Heart left ventricle (tissue), 13 donors: Measurements from ENCODE around the gene SARNP.

ENCODE experiments used
- POLR2A ChIP-seq, 2 donors: fragments of 450-650 bp; IDR thresholded peaks; one replicate each; pipeline ENCODE4 v1.6.1; 2017; ENCODE audit warnings: antibody characterized with exemption in 2 of 2, mild to moderate bottlenecking in 2 of 2, moderate library complexity in 2 of 2
- TF ChIP-seq, protein P1 (sequence below), 12 donors: fragments of 200-600 bp; sonication (generic) in 4 of 12; IDR thresholded peaks; one replicate each; pipeline versions ENCODE4 v1.5.0 to v1.8.0; 2018 to 2022; ENCODE audit warnings: antibody characterized with exemption in 12 of 12, mild to moderate bottlenecking in 5 of 12
- donor health status: ischemic (EF 13 %, LVEDD 7.1; RV severe dilation, severe dysfunction).
- donor health status: DM: no; HTN: yes; CAD: no.
- donor health status: DM: no; HTN: no; CAD: no.
- donor health status: ischemic (EF 25% LVEDD 6.9; RV normal size, moderate dysfunction).
- donor health status: ischemic (EF 25% LVEDD 5.7; RV mildly dilated, moderate dysfunction).
- donor health status: ischemic (EF 35%, LVEDD 5.7; RV mildly dilated, moderate dysfunction).
- donor health status: nonischemic (EF 11% LVEDD 7.7; RV severe dilation, severe dysfunction).
- donor health status: DM: yes; HTN: yes; CAD: no.
- donor health status: PGD.
- donor health status: ischemic (EF 29% LVEDD 5.4; RV normal size, mild dysfunction).
- donor health status: nonischemic (EF 23%, LVEDD 6.1; RV moderate dilation, normal function).

GRCh38 chr12:55732288-55732687 is 85.2 kb downstream of the SARNP start:
- TF ChIP-seq, protein P1, sequence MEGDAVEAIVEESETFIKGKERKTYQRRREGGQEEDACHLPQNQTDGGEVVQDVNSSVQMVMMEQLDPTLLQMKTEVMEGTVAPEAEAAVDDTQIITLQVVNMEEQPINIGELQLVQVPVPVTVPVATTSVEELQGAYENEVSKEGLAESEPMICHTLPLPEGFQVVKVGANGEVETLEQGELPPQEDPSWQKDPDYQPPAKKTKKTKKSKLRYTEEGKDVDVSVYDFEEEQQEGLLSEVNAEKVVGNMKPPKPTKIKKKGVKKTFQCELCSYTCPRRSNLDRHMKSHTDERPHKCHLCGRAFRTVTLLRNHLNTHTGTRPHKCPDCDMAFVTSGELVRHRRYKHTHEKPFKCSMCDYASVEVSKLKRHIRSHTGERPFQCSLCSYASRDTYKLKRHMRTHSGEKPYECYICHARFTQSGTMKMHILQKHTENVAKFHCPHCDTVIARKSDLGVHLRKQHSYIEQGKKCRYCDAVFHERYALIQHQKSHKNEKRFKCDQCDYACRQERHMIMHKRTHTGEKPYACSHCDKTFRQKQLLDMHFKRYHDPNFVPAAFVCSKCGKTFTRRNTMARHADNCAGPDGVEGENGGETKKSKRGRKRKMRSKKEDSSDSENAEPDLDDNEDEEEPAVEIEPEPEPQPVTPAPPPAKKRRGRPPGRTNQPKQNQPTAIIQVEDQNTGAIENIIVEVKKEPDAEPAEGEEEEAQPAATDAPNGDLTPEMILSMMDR (IDR thresholded peaks at IDR 0.05): no peak
- no peak for TF ChIP-seq POLR2A (IDR thresholded peaks at IDR 0.05)
